NCI-H2107 treated with DMSO at 0.1 percent for 48 hours (cell line): ENCODE results near the gene USP12.

Experiments
- DNase-seq: peaks from one replicate; lab custom pipeline; 2025; ENCODE audit not compliant: unreplicated experiment; lab: John Stamatoyannopoulos, UW

USP12 gene

DNA sequence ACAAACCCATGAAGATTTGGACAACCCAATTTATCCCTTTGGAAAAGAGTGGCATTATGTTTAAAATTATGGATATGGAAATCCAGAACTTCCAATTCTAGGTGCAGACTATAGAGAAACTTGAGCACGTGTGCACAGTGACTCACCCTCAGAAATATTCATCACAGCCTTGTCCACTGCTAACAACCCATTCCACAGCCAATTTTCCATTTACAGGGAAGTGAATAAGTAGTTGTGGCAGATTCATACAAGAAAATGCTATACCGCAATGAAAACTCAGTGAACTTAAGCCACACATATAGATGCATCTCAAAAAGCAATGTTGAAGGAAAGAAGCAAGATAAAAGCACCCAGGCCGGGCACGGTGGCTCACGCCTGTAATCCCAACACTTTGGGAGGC, 133.3 kb downstream of the USP12 start:
- DNase-seq: no peak

DNA sequence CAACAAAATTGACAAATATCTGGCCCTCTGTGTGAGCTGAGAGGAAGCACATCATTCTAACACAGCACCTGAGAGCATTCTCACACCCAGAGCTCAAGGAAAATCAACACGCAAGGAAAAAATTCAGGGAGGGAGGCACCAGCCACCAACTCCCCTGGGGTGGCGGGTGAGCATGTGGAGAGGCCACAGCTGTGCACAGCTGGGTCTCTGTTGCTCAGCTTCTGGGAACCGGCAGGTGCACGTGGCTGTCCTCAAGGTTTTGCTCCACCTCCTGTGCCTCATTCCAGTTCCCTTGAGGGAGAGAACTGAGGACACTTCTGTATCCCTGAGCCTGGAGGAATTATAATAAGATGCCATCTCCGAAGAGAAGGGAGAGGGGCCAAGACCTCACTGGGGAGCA, 134.0 kb downstream of the USP12 start:
- peak; percentile 25 for DNase-seq

DNA sequence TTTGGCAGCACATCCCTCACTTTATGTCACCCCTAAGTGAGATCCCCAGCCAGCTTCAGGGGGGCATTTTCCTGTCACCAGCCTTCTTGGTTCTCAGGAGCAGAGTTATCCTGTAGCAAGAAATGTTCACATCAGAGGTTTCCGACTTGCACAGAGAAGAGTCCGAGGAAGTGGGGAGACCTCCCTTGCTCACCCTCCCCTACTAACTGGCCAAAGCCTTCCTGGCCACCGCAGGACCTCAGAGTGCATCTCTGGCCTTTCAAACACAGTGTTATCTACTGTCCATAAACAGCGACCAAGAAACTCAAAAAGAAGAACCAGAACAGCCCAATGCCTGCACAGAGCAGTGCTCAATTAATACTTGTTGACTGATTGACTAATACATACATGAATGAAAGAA, 134.4 kb downstream of the USP12 start:
- no peak for DNase-seq

DNA sequence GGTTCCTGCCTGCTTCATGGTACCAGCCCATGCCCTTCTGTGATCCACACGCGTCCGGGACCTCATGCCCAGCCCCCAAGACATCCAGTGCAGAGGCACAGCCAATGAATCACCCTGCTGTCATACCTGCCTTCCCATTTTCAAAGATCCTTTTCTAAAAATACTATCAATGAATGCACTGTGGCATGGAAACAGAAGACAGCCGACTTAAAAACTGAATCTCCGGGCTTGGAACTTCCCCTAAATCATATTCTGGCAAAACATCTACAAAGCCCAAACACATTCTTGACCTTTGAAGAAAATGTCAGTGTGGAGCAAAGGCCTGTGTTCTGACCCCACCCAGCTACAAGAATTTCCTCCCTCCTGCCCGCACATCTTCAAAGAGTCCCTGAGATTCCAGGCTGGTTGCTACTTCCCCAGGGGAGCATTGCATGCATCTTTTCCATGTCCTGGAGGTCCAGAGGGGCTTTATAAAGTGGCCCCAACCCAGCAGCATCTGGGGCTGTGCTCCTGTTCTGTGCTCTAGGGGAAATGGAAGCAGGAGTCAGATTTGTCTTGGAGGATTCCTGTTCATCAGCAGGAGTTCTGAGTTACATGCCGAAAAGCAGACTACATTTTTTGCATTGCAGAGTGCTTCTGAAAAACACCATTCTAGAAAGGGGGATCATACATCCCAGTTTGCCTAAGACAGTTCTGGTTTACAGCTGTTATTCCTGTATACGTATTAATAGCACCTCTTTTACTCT, 135.2 kb downstream of the USP12 start:
- no peak for DNase-seq

DNA sequence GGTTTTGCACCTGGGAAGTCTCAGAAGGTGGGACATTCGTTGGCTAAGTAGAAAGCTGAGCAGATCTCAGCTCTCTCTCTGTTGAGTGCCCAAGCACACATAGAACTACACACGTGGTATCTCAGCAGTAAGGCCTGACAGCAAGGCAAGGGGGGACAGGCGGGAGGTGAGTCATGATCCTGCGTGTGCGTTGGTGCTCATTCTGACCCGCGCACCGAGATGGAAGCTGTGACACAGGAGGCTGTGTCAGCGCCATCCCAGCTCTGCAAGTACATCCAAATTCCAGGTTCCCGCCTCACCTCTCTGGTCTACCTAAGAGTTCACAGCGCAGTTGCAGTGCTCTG, 135.7 kb downstream of the USP12 start:
- DNase-seq: no peak

DNA sequence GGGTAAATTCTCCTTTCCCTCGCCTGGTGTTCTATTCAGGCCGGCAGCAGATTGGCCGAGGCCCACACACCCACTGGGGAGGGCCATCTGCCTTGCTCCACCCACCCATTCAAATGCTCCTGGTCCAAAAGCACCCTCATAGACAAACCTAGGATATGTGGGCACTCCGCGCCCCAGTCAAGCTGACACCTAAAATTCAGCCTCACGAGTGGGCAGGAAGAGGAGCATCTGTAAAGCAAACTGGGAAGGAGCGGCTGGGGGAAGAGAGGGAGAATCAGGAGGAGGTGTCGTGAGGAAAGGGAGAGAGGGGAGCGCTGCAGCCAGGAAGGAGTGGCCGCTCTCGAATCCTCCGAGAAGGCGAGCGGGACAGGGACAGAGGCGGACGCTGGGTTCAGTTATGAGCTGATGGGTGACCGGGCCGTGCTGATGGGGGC, 136.9 kb downstream of the USP12 start:
- DNase-seq: no peak

DNA sequence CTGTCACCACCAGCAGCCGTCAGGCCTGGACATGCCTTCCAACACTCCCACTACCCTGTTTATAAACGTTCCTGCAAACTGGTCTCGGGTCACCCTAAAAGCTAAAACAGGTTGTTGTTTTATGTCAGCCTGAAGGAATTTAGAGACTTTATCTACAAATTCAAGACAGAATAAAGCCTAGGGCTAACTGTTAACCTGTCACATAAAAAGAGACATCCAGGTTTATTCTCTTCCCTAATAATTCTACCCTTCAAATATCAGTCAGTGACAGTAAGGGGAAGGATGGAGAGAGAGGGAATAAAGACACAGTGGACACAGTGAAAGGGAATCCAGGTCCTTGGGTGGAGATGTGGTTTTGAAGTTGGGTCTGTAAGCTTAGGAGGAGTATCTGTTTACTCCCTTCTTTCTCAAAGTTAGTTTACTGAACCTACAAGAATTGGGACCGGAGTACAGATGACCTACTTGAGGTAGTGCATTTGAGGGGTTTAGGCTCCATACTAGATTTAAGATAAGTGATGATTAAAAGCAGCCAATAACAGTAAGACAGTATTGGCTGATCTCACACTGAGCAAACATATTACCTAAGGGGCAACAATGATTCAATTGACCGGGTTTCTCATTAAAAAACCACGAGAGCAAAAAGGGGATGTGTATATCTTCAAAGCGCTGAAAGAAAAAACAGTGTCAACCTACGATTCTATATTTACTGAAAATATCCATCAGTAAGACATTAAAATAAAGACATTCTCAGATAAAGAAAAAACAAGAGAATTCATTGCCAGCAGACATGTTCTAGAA, 142.7 kb downstream of the USP12 start:
- DNase-seq: no peak

DNA sequence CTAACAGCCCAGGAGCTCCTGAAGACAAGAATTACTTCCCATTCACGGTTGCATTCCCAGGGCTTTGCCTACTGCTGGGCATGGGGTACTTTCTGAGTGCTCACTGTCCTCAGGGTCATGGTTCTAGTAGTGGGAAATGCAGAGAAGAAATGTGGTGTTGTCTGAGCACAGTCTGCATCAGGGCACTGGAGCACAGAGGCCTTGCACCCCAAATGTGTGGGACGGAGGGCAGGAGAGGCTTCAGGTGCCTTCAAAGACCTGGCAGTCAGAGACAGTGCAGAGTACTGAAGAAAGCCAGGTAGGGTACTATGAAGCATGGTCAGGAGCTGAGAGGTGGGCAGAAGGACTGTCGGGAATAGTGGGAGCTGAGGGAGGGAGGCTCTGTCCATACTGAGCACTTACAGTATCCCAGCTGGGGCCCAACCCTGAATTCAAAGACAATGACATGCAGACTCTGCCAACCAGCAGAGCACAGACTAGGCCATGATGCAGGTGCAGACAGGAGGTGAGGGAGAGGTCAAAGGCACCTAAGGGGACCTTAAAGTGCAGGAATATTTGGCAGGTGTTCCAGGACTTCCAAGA, 144.4 kb downstream of the USP12 start:
- no peak for DNase-seq

DNA sequence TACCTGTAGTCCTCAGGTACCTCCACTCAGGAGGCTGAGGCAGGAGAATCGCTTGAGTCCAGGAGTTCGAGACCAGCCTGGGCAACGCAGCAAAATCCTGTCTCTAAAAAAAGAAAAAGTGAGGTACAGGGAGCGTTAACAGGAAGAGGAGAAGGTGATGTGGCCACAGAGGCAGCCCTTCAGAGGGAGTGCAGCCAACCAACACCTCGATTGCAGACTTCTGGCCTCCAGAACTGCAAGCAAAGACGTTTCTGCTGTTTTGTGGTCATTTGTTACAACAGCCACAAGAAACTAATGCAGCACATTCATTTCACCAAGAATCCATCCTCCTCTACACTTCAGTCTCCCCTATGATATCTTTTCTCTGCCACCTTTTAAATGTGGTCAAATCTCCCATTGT, 145.2 kb downstream of the USP12 start:
- DNase-seq: no peak

DNA sequence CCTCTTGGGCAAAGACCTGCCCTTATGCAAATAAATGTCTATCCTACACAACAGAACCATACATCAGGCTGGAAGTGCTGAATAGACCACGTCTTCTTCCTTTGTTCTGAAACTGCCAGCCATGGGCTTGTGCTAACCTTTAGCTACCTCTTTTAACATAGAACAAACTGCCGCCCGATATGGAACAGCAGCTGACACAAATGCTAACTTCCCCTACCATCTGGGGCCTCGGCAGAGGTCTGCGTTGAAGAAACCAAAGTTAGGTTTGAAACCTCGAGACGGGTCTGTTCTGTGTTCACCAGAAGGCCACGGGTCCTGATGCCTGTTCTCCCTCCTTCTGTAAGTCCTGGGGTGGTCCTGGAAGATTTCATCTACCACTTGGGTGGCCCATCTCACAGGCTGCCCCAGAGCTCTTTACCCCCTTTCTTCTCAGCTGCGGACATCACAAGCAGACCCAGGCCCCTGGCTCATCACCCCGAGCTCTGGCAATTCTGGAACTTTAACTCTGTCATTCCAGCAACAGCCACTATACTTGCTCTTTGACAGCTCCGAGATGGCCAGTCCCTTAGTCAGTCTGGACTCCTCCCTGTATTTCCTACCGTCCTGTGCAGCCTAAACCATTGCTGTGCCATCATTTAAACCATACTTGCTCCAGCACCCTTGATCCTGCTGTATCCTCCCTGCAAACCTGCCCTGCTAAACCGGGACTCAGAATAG, 146.7 kb downstream of the USP12 start:
- no peak for DNase-seq

DNA sequence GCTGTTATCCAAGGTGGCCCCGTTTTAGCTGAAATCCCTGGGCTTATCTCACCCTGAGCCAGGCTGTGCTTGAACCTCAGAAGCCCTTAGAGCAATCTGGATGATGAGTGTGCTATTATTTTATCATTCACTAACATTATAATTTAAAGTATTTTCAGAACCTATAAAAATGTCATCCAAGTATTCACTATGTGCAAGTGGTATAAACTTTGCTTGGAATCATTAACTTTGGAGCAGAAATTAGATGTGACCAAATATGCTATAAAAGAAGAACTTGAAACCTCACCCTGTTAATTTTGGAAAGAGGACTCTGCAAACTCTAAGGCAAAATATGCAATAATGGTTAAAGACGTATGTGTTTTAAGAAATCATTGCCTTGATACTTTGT, 147.5 kb downstream of the USP12 start:
- DNase-seq: no peak

DNA sequence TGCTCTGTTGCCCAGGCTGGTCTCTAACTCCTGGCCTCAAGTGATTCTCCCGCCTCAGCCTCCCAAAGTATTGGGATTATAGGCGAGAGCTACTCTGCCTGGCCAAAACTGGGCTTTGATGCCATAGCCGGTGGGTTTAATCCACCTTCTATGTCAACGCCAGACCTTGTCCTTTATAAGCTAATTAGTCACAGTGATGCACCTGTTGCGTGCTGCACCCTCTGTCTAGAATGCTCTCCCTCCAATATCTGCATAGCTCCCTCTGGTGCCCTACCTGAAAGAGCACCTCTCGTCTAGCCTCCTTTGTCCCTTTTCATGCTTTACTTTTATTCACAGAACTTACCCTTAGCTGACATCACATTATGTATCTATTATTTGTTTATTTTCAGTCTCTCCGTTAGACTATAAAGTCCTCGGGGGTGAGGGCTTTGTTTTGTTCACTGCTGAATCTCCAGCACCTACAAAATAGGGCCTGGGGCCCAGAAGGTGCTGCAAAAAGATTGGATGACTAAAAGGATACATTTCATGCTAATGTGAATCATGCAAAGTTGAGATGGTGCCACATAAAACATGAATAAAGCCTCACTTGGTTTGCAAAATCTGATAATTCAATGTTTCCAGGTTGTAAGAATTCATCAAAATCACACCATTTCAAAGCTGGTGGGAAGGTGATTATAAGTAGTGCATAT, 148.1 kb downstream of the USP12 start:
- DNase-seq: no peak

DNA sequence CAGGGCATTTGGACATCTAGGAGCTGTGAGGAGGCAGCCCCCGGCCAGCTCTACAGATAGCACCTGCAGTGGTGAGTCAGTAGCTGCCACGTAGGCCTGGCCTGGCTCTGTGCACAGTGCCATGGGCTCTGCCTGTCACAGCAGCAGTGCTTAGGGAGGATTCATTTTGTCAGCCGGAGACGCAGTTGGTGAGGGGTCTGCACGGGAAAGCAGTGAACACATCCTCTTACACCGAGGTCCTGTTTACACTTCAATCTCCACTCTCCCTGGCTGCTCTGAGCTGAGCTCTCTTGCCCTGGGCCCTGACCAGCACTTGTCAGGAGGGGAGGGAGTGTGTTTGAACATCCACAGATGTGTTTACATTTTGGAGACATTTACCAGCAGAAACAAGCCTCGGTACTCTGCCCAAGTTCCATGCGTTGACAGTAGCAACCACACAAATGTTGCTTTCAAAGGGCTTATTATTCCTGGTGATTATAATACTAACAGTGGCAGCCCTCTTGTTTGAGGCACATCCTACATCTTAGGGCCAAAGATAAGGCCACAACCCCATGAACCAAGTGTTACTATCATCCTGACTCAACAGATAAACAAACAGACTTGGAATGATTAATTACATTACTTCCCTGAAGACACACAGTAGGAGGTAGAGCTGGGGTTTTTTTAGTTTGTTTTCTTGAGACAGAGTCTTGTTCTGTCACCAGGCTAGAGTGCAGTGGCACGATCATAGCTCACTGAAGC, 148.9 kb downstream of the USP12 start:
- DNase-seq: no peak

DNA sequence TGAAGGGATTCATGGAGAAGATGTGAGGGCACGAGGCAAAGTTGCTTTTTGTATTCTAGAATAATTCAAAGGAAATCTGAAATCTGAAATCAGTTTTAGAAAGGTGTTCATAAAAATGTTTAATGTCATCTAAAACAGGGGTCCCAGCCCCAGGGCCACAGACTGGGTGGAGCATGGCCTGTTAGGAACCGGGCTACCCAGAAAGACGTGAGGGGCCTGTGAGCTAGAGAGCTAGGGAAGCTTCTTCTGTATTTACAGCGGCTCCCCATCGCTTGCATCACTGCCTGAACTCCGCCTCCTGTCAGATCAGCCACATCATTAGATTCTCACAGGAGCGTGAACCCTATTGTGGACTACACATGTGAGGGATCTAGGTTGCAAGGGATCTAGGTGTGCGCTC, 151.2 kb downstream of the USP12 start:
- DNase-seq: no peak

DNA sequence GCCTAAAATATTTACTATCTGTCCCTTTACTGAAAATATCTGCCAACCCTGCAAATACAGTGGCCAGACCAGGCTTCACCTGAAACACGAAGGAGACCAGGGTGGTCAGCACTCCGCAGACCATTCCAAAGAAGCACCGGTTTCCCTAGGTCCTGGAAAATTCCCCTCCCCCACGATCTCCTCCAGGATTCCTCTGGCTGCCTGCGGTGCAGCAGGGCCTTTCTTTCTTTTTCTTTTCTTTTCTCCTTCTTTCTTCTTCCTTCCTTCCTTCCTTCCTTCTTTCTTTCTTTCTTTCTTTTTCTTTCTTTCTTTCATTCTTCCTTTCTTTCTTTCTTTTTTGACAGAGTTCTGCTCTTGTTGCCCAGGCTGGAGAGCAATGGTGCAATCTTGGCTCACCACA, 152.7 kb downstream of the USP12 start:
- DNase-seq: no peak

DNA sequence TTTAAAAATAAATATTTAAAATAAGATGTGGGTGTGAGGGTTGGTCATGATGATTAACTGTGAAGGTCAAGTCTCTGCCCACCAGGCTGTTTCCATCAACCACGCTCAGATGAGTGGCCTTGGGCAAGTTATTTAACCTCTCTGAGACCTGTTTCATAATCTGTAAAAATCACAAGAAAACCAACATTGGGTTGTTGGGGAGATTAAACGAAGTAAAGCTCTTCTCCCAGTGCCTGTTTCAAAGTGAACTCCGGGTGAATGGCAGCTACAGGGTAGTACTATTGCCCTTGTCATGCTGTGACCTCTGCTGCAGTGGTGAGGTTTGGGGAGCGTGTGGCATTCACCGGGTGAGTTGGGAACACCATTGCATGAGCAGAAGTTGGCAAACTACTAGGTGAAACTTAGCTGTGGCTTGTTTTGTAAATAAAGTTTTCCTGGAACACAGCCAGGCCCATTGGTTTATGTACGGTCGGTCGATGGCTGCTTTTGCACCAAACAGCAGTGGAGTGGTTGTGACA, 153.2 kb downstream of the USP12 start:
- DNase-seq: peak; percentile 27

DNA sequence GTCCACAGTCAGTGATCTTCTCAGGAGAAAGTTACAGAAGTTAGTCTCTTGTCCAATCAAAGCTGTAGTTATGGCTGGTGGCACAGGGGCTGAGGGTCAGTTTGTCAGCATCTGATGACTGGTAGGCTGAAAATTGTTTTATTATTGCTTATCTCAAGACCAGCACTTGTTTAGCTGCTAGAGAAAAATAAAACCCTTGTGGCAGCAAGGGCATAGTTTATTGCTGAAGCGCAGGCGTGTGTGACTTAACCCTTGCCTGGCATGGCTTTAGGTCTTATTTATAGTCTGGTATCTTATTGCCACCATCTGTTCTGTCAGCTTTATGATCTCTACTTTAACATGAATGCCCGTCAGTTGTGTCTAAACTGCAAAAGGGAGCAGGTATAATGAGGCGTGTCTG, 154.7 kb downstream of the USP12 start:
- no peak for DNase-seq
